ENCODE results near the gene LTBP2.

The LTBP2 gene

GRCh38 chr14:74611650-74612349, at the start of gene LTBP2:
LTBP2 (minus strand) TSS chr14:74612237; CDS start chr14:74611944, 293 bp downstream.
- DNase-seq (ENCODE audit: low read depth in 2 of 2): no peak

GRCh38 chr14:74660863-74661262, 48.8 kb upstream of the LTBP2 start:
- DNase-seq (ENCODE audit: low read depth in 2 of 2): no peak

GRCh38 chr14:74660167-74660566, 48.1 kb upstream of the LTBP2 start:
- no peak for DNase-seq (ENCODE audit: low read depth in 2 of 2)

- no peak for DNase-seq (ENCODE audit: low read depth in 2 of 2)
Observed at GRCh38 chr14:74658535-74659131, 46.6 kb upstream of the LTBP2 start.

- DNase-seq (ENCODE audit: low read depth in 2 of 2): no peak
Observed at GRCh38 chr14:74656964-74657363, 44.9 kb upstream of the LTBP2 start.

GRCh38 chr14:74655599-74656395, 43.8 kb upstream of the LTBP2 start:
- no peak for DNase-seq (ENCODE audit: low read depth in 2 of 2)

GRCh38 chr14:74654931-74655330, 42.9 kb upstream of the LTBP2 start:
- no peak for DNase-seq (ENCODE audit: low read depth in 2 of 2)

GRCh38 chr14:74653386-74654138, 41.5 kb upstream of the LTBP2 start:
- no peak for DNase-seq (ENCODE audit: low read depth in 2 of 2)

- no peak for DNase-seq (ENCODE audit: low read depth in 2 of 2)
Observed at GRCh38 chr14:74652541-74652940, 40.5 kb upstream of the LTBP2 start.

- no peak for DNase-seq (ENCODE audit: low read depth in 2 of 2)
Observed at GRCh38 chr14:74650927-74651686, 39.1 kb upstream of the LTBP2 start.

GRCh38 chr14:74649673-74650072, 37.6 kb upstream of the LTBP2 start:
- no peak for DNase-seq (ENCODE audit: low read depth in 2 of 2)

- DNase-seq (ENCODE audit: low read depth in 2 of 2): no peak
Observed at GRCh38 chr14:74649167-74649566, 37.1 kb upstream of the LTBP2 start.

GRCh38 chr14:74648601-74649000, 36.6 kb upstream of the LTBP2 start:
- DNase-seq (ENCODE audit: low read depth in 2 of 2): no peak

GRCh38 chr14:74647678-74648461, 35.8 kb upstream of the LTBP2 start:
- DNase-seq (ENCODE audit: low read depth in 2 of 2): no peak

GRCh38 chr14:74647061-74647677, 35.1 kb upstream of the LTBP2 start:
- DNase-seq (ENCODE audit: low read depth in 2 of 2): no peak

- DNase-seq (ENCODE audit: low read depth in 2 of 2): no peak
Observed at GRCh38 chr14:74645756-74646470, 33.9 kb upstream of the LTBP2 start.

GRCh38 chr14:74645244-74645643, 33.2 kb upstream of the LTBP2 start:
- no peak for DNase-seq (ENCODE audit: low read depth in 2 of 2)

- no peak for DNase-seq (ENCODE audit: low read depth in 2 of 2)
Observed at GRCh38 chr14:74641601-74642391, 29.8 kb upstream of the LTBP2 start.

- DNase-seq (ENCODE audit: low read depth in 2 of 2): no peak
Observed at GRCh38 chr14:74638966-74639365, 26.9 kb upstream of the LTBP2 start.
